T47D (cell line): ENCODE data around the gene SLC66A1.

Source experiments
- DNase-seq, 2 experiments: peaks; one replicate each; pipeline versions ENCODE4 v3.0.0 to v3.0.0-alpha.2; 2011 to 2012; ENCODE audit warnings: low read depth in 1 of 2, low spot score in 1 of 2
- JUND ChIP-seq: IDR thresholded peaks from 2 replicates; pipeline ENCODE4 v1.6.1; 2012; ENCODE audit warnings: low read depth
- in situ Hi-C: cut with HindIII; loops from 2 replicates; pipeline ENCODE4 v1.10.0; 2016; ENCODE audit warnings: low sequenced_read_pairs, low pct_unique_long_range_greater_than_20kb

The SLC66A1 gene

DNA sequence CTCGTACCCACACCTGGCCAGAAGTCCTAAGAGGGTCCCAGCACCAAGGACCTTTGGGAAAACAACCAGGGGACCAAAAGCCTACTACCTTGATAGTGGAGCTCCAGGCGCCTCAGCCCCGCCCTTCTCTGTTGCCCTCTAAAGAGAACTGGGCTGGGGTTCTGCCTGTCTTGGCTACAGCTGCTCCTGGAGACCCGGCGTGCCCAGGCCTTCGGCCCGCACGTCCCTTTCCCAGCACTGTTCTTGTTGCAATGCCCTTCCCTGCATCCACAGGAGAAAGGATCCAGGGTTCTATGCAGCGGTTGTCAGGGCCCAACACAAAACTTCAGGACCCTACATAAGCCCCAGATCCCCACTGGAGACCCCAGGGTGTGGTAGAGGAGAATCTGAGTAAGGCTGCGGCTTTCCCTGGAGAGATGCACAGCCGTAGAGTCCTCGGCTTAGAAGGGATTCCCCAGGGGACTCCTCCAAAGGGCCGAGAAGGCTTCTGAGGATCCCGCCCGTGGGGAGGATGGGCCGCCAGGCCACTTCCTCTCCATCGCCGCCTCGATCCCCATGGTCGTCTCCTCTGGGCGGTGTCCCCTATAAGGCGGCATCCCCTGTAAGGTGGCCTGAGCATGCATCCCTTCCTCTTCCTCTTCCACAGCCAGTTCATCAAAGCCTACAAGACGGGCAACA lies 12.0 kb downstream of the SLC66A1 start:
- TF ChIP-seq JUND: no peak
- in situ Hi-C loops: no loop called here
- DNase-seq: no peak

GRCh38 chr1:19324665-19324990 lies 12.5 kb downstream of the SLC66A1 start:
- DNase-seq: no peak
- TF ChIP-seq JUND: no peak

DNA sequence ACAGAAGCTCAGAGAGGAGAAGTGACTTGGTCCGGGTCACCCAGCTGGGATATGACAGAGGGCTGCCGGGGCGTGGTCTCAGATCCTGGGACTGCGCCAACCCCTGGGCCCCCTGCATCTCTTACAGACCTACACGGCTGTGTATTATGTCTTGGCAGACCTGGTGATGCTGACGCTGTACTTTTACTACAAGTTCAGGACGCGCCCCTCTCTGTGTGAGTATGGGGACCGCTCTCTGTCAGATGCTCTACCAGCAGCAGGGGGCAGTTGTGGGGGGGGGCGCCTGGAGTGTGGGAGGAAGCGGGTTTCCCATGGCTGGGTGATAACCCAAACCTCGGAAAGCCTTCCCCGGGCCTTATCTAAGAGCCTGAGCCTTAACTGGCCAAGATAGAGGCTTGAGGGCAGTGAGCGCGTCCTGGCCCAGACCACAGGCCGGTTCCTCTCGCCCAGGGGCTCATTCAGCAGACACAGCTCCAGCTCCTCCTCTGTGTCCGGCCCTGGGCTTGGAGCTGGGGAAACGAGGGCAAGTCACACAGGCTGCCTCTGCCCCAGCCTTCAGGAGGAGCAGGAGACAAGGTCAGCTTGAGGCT lies 13.3 kb downstream of the SLC66A1 start:
- no peak for DNase-seq

More at GRCh38 chr1:19324665-19324990, 12.5 kb downstream of the SLC66A1 start:
- in situ Hi-C loops: no loop called here

GRCh38 chr1:19325958-19326747 lies 14.0 kb downstream of the SLC66A1 start:
- no peak for DNase-seq
- in situ Hi-C loops: no loop called here
- TF ChIP-seq JUND: no peak

More for the DNA sequence above, 13.3 kb downstream of the SLC66A1 start:
- no peak for TF ChIP-seq JUND
- in situ Hi-C loops: no loop called here

GRCh38 chr1:19326748-19327065 lies 14.6 kb downstream of the SLC66A1 start:
- no peak for TF ChIP-seq JUND
- in situ Hi-C loops: no loop called here
- no peak for DNase-seq

GRCh38 chr1:19327301-19327700 lies 15.2 kb downstream of the SLC66A1 start:
- no peak for TF ChIP-seq JUND
- DNase-seq: no peak
- in situ Hi-C loops: no loop called here

DNA sequence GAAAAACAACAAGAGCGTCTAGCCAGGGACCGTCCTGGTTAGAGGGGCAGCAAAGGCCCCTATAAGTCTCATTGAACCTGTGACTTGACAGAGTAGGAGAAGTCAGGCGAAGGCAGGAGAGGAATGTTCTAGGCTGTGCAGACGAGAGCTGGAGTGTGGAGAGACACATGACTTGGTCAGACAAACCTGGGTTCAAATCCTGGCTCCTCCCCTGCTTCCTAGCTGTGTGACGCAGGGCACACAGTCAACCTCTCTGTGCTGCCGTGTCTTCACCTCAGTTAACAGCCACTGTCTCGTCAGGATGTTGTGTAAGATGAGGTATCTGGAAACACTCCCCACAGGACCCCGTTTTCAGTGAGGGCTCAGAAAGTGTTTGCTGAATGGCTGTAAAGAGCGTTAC lies 15.6 kb downstream of the SLC66A1 start:
- in situ Hi-C loops: no loop called here
- TF ChIP-seq JUND: no peak

DNA sequence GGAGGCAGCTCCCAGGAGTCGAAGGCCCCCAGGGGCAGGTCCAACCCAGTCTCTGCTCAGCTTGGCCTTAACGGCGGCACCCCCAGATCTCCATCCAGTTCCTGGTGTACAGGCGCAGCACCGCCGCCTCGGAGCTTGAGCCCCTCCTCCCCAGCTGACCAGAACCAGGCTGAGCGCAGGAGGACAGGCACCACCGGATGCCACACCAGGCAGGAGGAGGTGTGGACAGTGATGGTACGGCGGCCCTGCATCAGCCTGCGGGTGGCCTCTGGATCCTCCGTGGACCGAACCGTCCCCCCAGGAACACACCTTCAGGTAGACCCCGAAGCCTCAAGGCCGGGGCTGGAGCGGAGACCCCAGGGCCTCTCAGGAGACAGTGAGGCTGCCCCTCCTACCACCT lies 16.4 kb downstream of the SLC66A1 start:
- no peak for TF ChIP-seq JUND
- in situ Hi-C loops: no loop called here
- no peak for DNase-seq

More for the DNA sequence above, 15.6 kb downstream of the SLC66A1 start:
- no peak for DNase-seq

GRCh38 chr1:19329188-19329587 lies 17.1 kb downstream of the SLC66A1 start:
- TF ChIP-seq JUND: no peak
- in situ Hi-C loops: no loop called here
- DNase-seq: no peak

DNA sequence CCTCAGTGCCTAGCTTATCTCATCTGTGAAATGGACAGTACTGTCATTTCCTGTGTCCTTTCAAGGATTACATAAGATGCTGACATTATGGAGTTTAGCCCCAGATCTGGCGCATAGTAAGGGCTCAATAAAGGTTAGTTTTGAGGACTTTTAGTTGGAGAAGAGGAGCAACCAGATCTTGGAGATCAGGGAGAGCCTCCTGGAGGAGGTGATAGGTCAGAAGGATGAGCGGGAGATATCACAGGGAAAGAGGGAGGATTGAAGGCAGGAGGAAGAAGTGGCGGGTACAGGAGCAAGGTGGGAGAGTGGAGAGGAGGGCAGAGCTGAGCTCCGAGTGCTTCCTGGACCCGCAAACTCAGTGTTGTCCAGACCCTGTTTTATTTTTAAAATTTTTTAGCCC lies 17.5 kb downstream of the SLC66A1 start:
- in situ Hi-C loops: no loop called here
- no peak for DNase-seq

DNA sequence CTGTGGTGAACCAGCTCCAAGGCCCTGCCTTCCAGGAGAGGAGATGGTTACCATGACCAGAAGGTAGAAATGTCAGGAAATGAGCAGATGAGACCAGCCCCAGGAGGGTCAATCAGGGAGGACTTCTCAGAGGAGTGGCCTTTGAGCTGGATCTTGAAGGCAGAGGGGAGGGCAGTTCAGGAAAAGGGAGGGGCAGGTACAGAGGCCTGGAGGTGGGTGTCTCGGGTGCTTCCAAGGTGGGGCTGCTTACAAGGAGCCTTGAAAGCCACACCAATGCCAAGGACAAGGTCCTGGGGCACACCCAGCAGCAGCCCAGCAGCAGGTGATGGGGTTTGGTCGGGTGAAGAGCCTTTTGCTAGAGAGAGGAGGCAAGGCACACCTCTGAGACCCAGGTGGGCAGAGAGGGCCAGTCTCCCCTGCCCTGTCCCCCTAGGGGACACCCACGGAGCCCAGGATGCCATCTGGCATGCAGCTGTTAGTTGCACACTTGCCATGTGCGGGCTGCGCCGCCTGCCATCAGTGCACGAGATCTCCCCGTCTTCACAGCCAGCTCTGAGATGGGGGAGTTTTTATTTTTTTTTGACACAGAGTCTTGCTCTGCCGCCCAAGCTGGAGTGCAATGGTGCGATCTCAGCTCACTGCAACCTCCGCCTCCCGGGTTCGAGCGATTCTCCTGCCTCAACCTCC lies 18.5 kb downstream of the SLC66A1 start:
- DNase-seq: no peak
- in situ Hi-C loops: no loop called here
- TF ChIP-seq JUND: no peak

More for the DNA sequence above, 17.5 kb downstream of the SLC66A1 start:
- no peak for TF ChIP-seq JUND

DNA sequence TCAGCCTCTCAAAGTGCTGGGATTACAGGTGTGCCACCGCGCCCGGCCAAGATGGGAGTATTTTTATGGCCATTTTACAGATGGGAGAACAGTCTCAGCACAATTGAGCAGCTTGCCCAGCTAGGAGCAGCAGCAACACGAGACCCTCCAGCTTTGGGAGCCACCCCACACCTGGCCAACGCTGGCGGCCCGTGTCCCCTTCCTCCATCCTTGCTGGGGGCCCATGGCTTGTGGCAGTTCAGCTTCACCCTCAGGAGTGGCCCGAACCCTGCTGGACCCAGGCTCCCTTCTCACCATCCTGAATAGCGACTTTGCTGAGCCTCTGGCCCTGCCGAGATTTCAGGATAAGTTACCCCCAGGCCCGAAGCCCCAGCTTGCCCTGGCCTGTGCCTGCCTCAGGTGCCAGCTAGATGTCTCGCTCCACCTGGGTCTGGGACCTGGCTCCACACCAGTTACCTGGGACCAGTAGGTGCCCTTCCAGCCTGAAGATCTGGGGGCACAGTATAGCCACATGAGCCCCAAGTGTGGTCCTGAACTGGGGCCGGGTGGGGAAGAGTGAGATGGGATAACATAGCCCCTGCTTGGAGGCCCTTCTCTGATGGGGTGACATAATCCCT lies 19.2 kb downstream of the SLC66A1 start:
- DNase-seq: no peak
- TF ChIP-seq JUND: no peak
- in situ Hi-C loops: no loop called here
